HL-60 (cell line): ENCODE results near the gene AAMDC.

Experiments used
- CTCF ChIP-seq: IDR thresholded peaks from one replicate; pipeline ENCODE4 v1.5.1; 2011; ENCODE audit warnings: low read length, control low read depth, inconsistent platforms; ENCODE audit not compliant: insufficient read depth
- GABPA ChIP-seq: IDR thresholded peaks from 2 replicates; pipeline ENCODE4 v1.6.1; 2012; ENCODE audit warnings: low read depth
- POLR2AphosphoS5 ChIP-seq: IDR thresholded peaks from 2 replicates; pipeline ENCODE4 v1.6.1; 2012; ENCODE audit warnings: low read depth
- REST ChIP-seq: IDR thresholded peaks from 2 replicates; pipeline ENCODE4 v1.6.1; 2012; ENCODE audit warnings: low read depth; ENCODE audit not compliant: insufficient replicate concordance
- SPI1 ChIP-seq: IDR thresholded peaks from 2 replicates; pipeline ENCODE4 v1.6.1; 2012; ENCODE audit warnings: low read depth, mild to moderate bottlenecking, borderline replicate concordance

GRCh38 chr11:77819921-77820564, 901 bp upstream of the AAMDC start:
- TF ChIP-seq CTCF (no peak), REST (no peak), POLR2AphosphoS5 (no peak), GABPA (no peak), SPI1 (no peak)
